K562 (cell line): ENCODE results near the gene KRR1. TPM values are rescaled to one million over a fixed set of nuclear protein-coding genes. Genes with fewer than 3 reads are reported as not detected.
"Not testable (repeated sequence)": the region's sequence is repeated elsewhere in the genome, so short reads cannot be mapped to it uniquely, and the experiment has no call there.

Experiments
- ATAC-seq: fragments of 200-7000 bp; cut with Tn5 transposase; 3 replicates; pipeline ENCODE4 v1.9.1; 2020; ENCODE audit warnings: moderate library complexity
- BruUV-seq: library from RNA; stranded (reverse); fragments of 400-500 nt; replicated peaks from 2 replicates; lab custom pipeline; 2021; lab: Mats Ljungman, UMichigan
- CTCF ChIA-PET: fragments of 300-600 bp; formaldehyde crosslinking; extraction: SDS; loops from one replicate; lab custom pipeline; 2021; ENCODE audit warnings: low intra/inter-chr PET ratio; lab: Yijun Ruan, JAX
- POLR2A ChIA-PET: fragments of 300-600, 350-650 bp; sonication (Branson Sonifier 250); formaldehyde crosslinking; extraction: SDS; loops from one replicate; lab custom pipeline; 2021; ENCODE audit warnings: antibody characterized with exemption, inconsistent platforms; lab: Yijun Ruan, JAX
- DNase-seq, 4 experiments: peaks; one replicate each; pipeline versions ENCODE4 v3.0.0 to v3.0.0-alpha.2; 2011 to 2018; ENCODE audit warnings: low spot score in 3 of 4, mixed read lengths in 3 of 4; ENCODE audit errors: extremely low read depth in 1 of 4
- FAIRE-seq: peaks from 2 replicates; lab custom pipeline; 2011; peaks lifted over from hg19 to GRCh38; lab: Jason Lieb, UNC
- H2AFZ ChIP-seq: 2 replicates; pipeline ENCODE4 v1.6.0; 2011; ENCODE audit warnings: low read depth, low read length, control low read depth, inconsistent platforms
- H3K27ac ChIP-seq: fragments of 200-600 bp; 3 replicates; pipeline ENCODE4 v1.8.0; 2011; ENCODE audit warnings: low read depth, mild to moderate bottlenecking, control low read depth, inconsistent platforms, low read length, moderate library complexity, mixed read lengths; ENCODE audit errors: extremely low read depth
- H3K27me3 ChIP-seq, 2 experiments: fragments of 300-600 bp in 1 of 2; 2 replicates in 1 of 2; 3 replicates in 1 of 2; pipeline versions ENCODE4 v1.6.0 to v1.8.0; 2011; ENCODE audit warnings: inconsistent platforms in 2 of 2, low read length in 2 of 2, mild to moderate bottlenecking in 1 of 2, mixed read lengths in 1 of 2, moderate library complexity in 1 of 2; ENCODE audit not compliant: control insufficient read depth in 2 of 2, insufficient read depth in 2 of 2
- H3K36me3 ChIP-seq: fragments of 300-600 bp; 3 replicates; pipeline ENCODE4 v1.8.0; 2011; ENCODE audit warnings: mild to moderate bottlenecking, low read length, inconsistent platforms; ENCODE audit not compliant: control insufficient read depth, insufficient read depth
- H3K4me1 ChIP-seq, 2 experiments: fragments of 200-600 bp in 1 of 2; replicated peaks in 1 of 2; 2 replicates in 1 of 2; 3 replicates in 1 of 2; pipeline versions ENCODE4 v1.5.1 to v1.8.0; 2011; ENCODE audit warnings: inconsistent platforms in 2 of 2, low read length in 2 of 2, mild to moderate bottlenecking in 1 of 2, mixed read lengths in 1 of 2, moderate library complexity in 1 of 2; ENCODE audit not compliant: control insufficient read depth in 2 of 2, insufficient read depth in 2 of 2
- H3K4me2 ChIP-seq: 2 replicates; pipeline ENCODE4 v1.6.1; 2011; ENCODE audit warnings: low read length, control low read depth, inconsistent platforms, mixed read lengths; ENCODE audit not compliant: insufficient read depth
- H3K4me3 ChIP-seq: fragments of 200-600 bp; sonication (generic), shearing (Covaris generic); 2 replicates; pipeline ENCODE4 v1.5.1; 2016; ENCODE audit warnings: control low read depth, inconsistent platforms
- H3K79me2 ChIP-seq: fragments of 200-600 bp; 3 replicates; pipeline ENCODE4 v1.8.0; 2011; ENCODE audit warnings: low read length, inconsistent platforms; ENCODE audit not compliant: control insufficient read depth, insufficient read depth
- H3K9ac ChIP-seq, 2 experiments: 2 replicates each; pipeline versions ENCODE4 v1.6.0 to v1.6.1; 2011; ENCODE audit warnings: low read depth in 2 of 2, low read length in 2 of 2, control low read depth in 1 of 2, inconsistent platforms in 1 of 2, mild to moderate bottlenecking in 1 of 2, mixed read lengths in 1 of 2; ENCODE audit not compliant: insufficient read depth in 1 of 2
- H3K9me1 ChIP-seq: one replicate; pipeline ENCODE4 v1.6.0; 2011; ENCODE audit warnings: inconsistent platforms, mild to moderate bottlenecking, low read length, moderate library complexity; ENCODE audit not compliant: control insufficient read depth, insufficient read depth
- H3K9me3 ChIP-seq: replicated peaks from 2 replicates; pipeline ENCODE4 v1.5.1; 2011; ENCODE audit warnings: low read depth, low read length, inconsistent platforms; ENCODE audit not compliant: control insufficient read depth, insufficient read depth
- H4K20me1 ChIP-seq: replicated peaks from 2 replicates; pipeline ENCODE4 v1.6.1; 2011; ENCODE audit warnings: low read length, inconsistent platforms, mixed read lengths; ENCODE audit not compliant: control insufficient read depth, insufficient read depth
- CTCFL ChIP-seq: IDR thresholded peaks from 2 replicates; pipeline ENCODE4 v1.6.1; 2011; ENCODE audit warnings: borderline replicate concordance, low read depth, mild to moderate bottlenecking, moderate library complexity, low read length; ENCODE audit not compliant: insufficient read depth, poor library complexity, severe bottlenecking
- PHB ChIP-seq: fragments of 250-450 bp; sonication (Bioruptor Pico); IDR thresholded peaks from 2 replicates; pipeline ENCODE4 v1.5.0; 2021
- PURB ChIP-seq: sonication (generic); formaldehyde crosslinking; IDR thresholded peaks from 2 replicates; pipeline ENCODE4 v1.9.0; 2021; ENCODE audit warnings: low read depth, mild to moderate bottlenecking, missing genetic modification reagents
- TRIM25 ChIP-seq: fragments of 450-650 bp; IDR thresholded peaks from 2 replicates; pipeline ENCODE4 v1.7.0; 2016; ENCODE audit warnings: borderline replicate concordance
- WGBS: fragments of 100-300 bp; shearing (Covaris generic); methylation state at CpG from one replicate; pipeline ENCODE4 v1.1.6; 2016; ENCODE audit warnings: low coverage, mixed read lengths; ENCODE audit not compliant: insufficient coverage; ENCODE audit errors: missing lambda C conversion rate; 5-methylcytosine and 5-hydroxymethylcytosine counted together
- in situ Hi-C: fragments of 300-500 bp; cut with MboI; formaldehyde crosslinking; loops from 4 replicates; pipeline ENCODE4 v1.15.0; 2018; ENCODE audit warnings: inconsistent platforms, mixed read lengths
- intact Hi-C: fragments of 100-400 bp; cut with micrococcal nuclease; formaldehyde crosslinking; loops from 2 replicates; pipeline ENCODE4 v1.14.2; 2022
- polyA plus RNA-seq, 8 experiments: library from polyadenylated mRNA; depleted of rRNA in 4 of 8; stranded (reverse) in 5 of 8; unstranded in 3 of 8; fragments of >200 nt; fragmentation: Nextera tagmentation in 2 of 8; fragmentation: Illumina TruSeq in 1 of 8; extraction: Ambion mirVana in 2 of 8; extraction: Trizol in 1 of 8; gene quantifications; 2 replicates each; pipeline versions ENCODE4 v1.2.1 to v1.2.3, GENCODE V29; 2011 to 2014; ENCODE audit warnings: inconsistent platforms in 1 of 8, missing spikeins in 1 of 8
- total RNA-seq, 7 experiments: library from RNA; depleted of rRNA in 6 of 7; stranded (reverse); fragments of >200 nt in 6 of 7; fragmentation: Illumina TruSeq in 2 of 7; extraction: Trizol in 2 of 7; gene quantifications; 2 replicates each; pipeline versions ENCODE4 v1.2.1 to v1.2.3, GENCODE V29; 2011 to 2021; ENCODE audit warnings: low replicate concordance in 1 of 7

Gene KRR1
- total and polyA plus RNA-seq, 9 of the 15 experiments (the other 6 are each of a cell fraction or from before 2014, with no cell fraction given) = 42.6 to 102 (median 61.0) TPM

GRCh38 chr12:75525263-75525662 is 13.9 kb upstream of the KRR1 start:
- in situ Hi-C loops = no loop called here
- FAIRE-seq = no peak
- CTCF ChIA-PET = no interaction called here

GRCh38 chr12:75522124-75522523 is 10.7 kb upstream of the KRR1 start:
- H3K9ac ChIP-seq, POLR2A ChIA-PET, BruUV-seq, H4K20me1 ChIP-seq, DNase-seq, H3K36me3 ChIP-seq, H3K4me1 ChIP-seq, CTCF ChIA-PET, H3K79me2 ChIP-seq, H3K9me3 ChIP-seq, H3K9me1 ChIP-seq, H3K4me2 ChIP-seq, H3K4me3 ChIP-seq, FAIRE-seq, H3K27ac ChIP-seq, H3K27me3 ChIP-seq, in situ Hi-C loops, ATAC-seq, H2AFZ ChIP-seq: not testable (repeated sequence)
- intact Hi-C loops = loop anchor here (10.0 kb wide), 1 partner anchor 203 kb away; no protein-coding TSS in a partner anchor
- WGBS = 0% methylated on average over 5 of the region's 5 CpGs

More at GRCh38 chr12:75525263-75525662, 13.9 kb upstream of the KRR1 start:
- no peaks in the 10 kb centered on the region for H4K20me1 ChIP-seq
- DNase-seq = no peak
- ATAC-seq = no peak
- no peaks in the 10 kb centered on the region for H3K27me3 ChIP-seq
- no peaks in the 10 kb centered on the region for H3K79me2 ChIP-seq
- intact Hi-C loops = loop anchor here (5.0 to 10.0 kb wide), 2 partner anchors 200 to 822 kb away; partner anchors contain the start of gene BBS10
- BruUV-seq = no TSS peak
- 0% methylated on average over 1 of the region's 1 CpG for whole genome bisulfite sequencing
- no peak overlapping the region for H3K27ac ChIP-seq
- no peaks in the 10 kb centered on the region for H3K4me1 ChIP-seq
- POLR2A ChIA-PET = interaction anchor here (0.9 kb wide), 1 partner anchor 14 kb away, joined by 3 read pairs; no protein-coding TSS in a partner anchor
- no peak overlapping the region for H3K9ac ChIP-seq
- no peaks in the 10 kb centered on the region for H3K9me3 ChIP-seq
- H3K9me1 ChIP-seq = no peaks in the 10 kb centered on the region
- H2AFZ ChIP-seq = no peak overlapping the region
- H3K4me2 ChIP-seq = no peak overlapping the region
- no peak overlapping the region for H3K4me3 ChIP-seq
- no peaks in the 10 kb centered on the region for H3K36me3 ChIP-seq
- TF ChIP-seq PHB (no peak), CTCFL (no peak), PURB (no peak), TRIM25 (no peak)
